ENCODE data around the gene RXRA.

The RXRA gene

DNA sequence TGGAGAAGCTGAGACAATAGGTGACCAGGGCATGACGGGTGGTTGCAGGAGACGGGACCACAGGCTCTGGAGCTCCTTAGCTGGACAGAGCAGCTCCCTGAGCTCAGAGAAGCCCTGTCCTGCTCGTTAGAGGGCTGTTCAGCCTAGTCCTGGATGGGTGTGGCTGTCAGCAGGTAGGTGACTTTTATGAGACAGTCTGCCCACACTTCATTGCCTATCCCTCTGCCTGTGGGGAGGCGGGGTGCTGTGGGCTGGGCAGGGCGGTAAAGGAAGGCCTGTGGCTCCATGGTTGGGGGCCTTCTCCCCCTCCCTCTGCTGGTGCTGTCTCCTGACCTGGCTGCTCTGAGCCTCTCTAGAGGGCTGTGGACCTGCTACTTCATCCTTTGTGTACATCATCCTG lies 134.6 kb downstream of the RXRA start:
- TF ChIP-seq, protein P1, sequence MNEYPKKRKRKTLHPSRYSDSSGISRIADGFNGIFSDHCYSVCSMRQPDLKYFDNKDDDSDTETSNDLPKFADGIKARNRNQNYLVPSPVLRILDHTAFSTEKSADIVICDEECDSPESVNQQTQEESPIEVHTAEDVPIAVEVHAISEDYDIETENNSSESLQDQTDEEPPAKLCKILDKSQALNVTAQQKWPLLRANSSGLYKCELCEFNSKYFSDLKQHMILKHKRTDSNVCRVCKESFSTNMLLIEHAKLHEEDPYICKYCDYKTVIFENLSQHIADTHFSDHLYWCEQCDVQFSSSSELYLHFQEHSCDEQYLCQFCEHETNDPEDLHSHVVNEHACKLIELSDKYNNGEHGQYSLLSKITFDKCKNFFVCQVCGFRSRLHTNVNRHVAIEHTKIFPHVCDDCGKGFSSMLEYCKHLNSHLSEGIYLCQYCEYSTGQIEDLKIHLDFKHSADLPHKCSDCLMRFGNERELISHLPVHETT (tag by site-specific recombination; IDR thresholded peaks at IDR 0.05) = no peak
- TF ChIP-seq EGR2 (tag by site-specific recombination; IDR thresholded peaks at IDR 0.05; ENCODE audit: low read depth) (peak; percentile 54; the same call in 1 of the 2 replicates), ZNF112 (tag by site-specific recombination; IDR thresholded peaks at IDR 0.05) (no peak), ZEB2 (tag by site-specific recombination; IDR thresholded peaks at IDR 0.05) (no peak)
- TF ChIP-seq, protein P2, sequence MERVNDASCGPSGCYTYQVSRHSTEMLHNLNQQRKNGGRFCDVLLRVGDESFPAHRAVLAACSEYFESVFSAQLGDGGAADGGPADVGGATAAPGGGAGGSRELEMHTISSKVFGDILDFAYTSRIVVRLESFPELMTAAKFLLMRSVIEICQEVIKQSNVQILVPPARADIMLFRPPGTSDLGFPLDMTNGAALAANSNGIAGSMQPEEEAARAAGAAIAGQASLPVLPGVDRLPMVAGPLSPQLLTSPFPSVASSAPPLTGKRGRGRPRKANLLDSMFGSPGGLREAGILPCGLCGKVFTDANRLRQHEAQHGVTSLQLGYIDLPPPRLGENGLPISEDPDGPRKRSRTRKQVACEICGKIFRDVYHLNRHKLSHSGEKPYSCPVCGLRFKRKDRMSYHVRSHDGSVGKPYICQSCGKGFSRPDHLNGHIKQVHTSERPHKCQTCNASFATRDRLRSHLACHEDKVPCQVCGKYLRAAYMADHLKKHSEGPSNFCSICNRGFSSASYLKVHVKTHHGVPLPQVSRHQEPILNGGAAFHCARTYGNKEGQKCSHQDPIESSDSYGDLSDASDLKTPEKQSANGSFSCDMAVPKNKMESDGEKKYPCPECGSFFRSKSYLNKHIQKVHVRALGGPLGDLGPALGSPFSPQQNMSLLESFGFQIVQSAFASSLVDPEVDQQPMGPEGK (tag by site-specific recombination; IDR thresholded peaks at IDR 0.05) = no peak
- TF ChIP-seq, protein P3, sequence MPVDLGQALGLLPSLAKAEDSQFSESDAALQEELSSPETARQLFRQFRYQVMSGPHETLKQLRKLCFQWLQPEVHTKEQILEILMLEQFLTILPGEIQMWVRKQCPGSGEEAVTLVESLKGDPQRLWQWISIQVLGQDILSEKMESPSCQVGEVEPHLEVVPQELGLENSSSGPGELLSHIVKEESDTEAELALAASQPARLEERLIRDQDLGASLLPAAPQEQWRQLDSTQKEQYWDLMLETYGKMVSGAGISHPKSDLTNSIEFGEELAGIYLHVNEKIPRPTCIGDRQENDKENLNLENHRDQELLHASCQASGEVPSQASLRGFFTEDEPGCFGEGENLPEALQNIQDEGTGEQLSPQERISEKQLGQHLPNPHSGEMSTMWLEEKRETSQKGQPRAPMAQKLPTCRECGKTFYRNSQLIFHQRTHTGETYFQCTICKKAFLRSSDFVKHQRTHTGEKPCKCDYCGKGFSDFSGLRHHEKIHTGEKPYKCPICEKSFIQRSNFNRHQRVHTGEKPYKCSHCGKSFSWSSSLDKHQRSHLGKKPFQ (tag by site-specific recombination; IDR thresholded peaks at IDR 0.05) = no peak
- CTCF ChIA-PET = interaction anchor here (3.2 kb wide), 1 partner anchor 11 kb away, joined by 20 read pairs; no protein-coding TSS in a partner anchor
- Histone ChIP-seq H3K27ac (ENCODE audit: extremely low read depth, low read depth, low read length) (no peak overlapping the region), H3K4me3 (ENCODE audit: low read depth, low read length) (no peak overlapping the region), H3K36me3 (ENCODE audit: control insufficient read depth in 2 of 2, insufficient read depth in 1 of 2, low read length in 2 of 2) (no peaks in the 10 kb centered on the region), H3K9me3 (ENCODE audit: control insufficient read depth, insufficient read depth, low read depth, low read length) (no peaks in the 10 kb centered on the region), H3K4me1 (ENCODE audit: control insufficient read depth, insufficient read depth, low read length) (no peaks in the 10 kb centered on the region)
- POLR2A ChIA-PET = no interaction called here

DNA sequence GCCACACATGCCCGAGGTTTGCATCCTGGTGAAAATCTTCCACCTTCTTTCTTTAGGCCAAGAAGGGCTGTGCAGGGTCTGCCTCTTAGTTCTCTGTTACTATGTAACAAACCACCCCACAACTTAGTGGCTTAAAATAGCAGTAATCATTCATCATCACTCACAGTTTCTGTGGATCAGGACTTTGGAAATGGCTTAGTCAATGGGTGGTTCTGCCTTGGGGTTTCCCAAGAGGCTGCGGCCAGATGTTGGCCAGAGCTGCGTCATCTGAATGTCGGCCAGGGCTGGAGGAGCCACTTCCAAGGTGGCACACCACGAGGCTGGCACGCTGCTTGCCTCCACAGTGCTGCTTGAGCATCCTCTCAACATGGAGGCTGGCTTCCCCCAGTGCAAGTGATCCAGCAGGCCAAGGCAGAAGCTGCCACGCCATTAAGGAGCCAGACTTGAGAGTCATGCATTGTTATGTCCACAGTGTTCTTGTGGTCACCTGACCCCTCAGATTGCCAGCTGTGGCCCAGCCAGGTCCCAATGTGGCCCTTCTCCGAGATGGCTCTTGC lies 135.2 kb downstream of the RXRA start:
- H3K9me3 ChIP-seq (ENCODE audit: control insufficient read depth, insufficient read depth, low read depth, low read length) = no peaks in the 10 kb centered on the region
- CTCF ChIA-PET = interaction anchor here (0.8 kb wide), 1 partner anchor 952 kb away, joined by 3 read pairs; no protein-coding TSS in a partner anchor
- H3K4me1 ChIP-seq (ENCODE audit: control insufficient read depth, insufficient read depth, low read length) = no peaks in the 10 kb centered on the region
- POLR2A ChIA-PET = no interaction called here
- no peak overlapping the region for H3K27ac ChIP-seq (ENCODE audit: extremely low read depth, low read depth, low read length)
- TF ChIP-seq, protein P4, sequence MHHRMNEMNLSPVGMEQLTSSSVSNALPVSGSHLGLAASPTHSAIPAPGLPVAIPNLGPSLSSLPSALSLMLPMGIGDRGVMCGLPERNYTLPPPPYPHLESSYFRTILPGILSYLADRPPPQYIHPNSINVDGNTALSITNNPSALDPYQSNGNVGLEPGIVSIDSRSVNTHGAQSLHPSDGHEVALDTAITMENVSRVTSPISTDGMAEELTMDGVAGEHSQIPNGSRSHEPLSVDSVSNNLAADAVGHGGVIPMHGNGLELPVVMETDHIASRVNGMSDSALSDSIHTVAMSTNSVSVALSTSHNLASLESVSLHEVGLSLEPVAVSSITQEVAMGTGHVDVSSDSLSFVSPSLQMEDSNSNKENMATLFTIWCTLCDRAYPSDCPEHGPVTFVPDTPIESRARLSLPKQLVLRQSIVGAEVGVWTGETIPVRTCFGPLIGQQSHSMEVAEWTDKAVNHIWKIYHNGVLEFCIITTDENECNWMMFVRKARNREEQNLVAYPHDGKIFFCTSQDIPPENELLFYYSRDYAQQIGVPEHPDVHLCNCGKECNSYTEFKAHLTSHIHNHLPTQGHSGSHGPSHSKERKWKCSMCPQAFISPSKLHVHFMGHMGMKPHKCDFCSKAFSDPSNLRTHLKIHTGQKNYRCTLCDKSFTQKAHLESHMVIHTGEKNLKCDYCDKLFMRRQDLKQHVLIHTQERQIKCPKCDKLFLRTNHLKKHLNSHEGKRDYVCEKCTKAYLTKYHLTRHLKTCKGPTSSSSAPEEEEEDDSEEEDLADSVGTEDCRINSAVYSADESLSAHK (tag by site-specific recombination; IDR thresholded peaks at IDR 0.05) = no peak
- TF ChIP-seq ZNF670 (tag by site-specific recombination; IDR thresholded peaks at IDR 0.05; ENCODE audit: low read depth) (no peak), ZFP41 (tag by site-specific recombination; IDR thresholded peaks at IDR 0.05; ENCODE audit: borderline replicate concordance) (no peak), ZFP3 (tag by site-specific recombination; IDR thresholded peaks at IDR 0.05; ENCODE audit: low read depth) (no peak), ZNF223 (tag by site-specific recombination; IDR thresholded peaks at IDR 0.05) (no peak), ZNF600 (tag by site-specific recombination; IDR thresholded peaks at IDR 0.05) (no peak), MYNN (tag by site-specific recombination; IDR thresholded peaks at IDR 0.05; ENCODE audit: borderline replicate concordance) (no peak)
- TF ChIP-seq, protein P5, sequence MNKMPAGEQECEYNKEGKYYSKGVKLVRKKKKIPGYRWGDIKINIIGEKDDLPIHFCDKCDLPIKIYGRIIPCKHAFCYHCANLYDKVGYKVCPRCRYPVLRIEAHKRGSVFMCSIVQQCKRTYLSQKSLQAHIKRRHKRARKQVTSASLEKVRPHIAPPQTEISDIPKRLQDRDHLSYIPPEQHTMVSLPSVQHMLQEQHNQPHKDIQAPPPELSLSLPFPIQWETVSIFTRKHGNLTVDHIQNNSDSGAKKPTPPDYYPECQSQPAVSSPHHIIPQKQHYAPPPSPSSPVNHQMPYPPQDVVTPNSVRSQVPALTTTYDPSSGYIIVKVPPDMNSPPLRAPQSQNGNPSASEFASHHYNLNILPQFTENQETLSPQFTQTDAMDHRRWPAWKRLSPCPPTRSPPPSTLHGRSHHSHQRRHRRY (tag by site-specific recombination; IDR thresholded peaks at IDR 0.05) = no peak
- TF ChIP-seq, protein P6, sequence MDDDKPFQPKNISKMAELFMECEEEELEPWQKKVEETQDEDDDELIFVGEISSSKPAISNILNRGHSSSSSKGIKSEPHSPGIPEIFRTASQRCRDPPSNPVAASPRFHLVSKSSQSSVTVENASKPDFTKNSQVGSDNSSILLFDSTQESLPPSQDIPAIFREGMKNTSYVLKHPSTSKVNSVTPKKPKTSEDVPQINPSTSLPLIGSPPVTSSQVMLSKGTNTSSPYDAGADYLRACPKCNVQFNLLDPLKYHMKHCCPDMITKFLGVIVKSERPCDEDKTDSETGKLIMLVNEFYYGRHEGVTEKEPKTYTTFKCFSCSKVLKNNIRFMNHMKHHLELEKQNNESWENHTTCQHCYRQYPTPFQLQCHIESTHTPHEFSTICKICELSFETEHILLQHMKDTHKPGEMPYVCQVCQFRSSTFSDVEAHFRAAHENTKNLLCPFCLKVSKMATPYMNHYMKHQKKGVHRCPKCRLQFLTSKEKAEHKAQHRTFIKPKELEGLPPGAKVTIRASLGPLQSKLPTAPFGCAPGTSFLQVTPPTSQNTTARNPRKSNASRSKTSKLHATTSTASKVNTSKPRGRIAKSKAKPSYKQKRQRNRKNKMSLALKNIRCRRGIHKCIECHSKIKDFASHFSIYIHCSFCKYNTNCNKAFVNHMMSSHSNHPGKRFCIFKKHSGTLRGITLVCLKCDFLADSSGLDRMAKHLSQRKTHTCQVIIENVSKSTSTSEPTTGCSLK (tag by site-specific recombination; IDR thresholded peaks at IDR 0.05) = no peak
- H3K36me3 ChIP-seq (ENCODE audit: control insufficient read depth in 2 of 2, insufficient read depth in 1 of 2, low read length in 2 of 2) = no peaks in the 10 kb centered on the region
- no peak overlapping the region for H3K4me3 ChIP-seq (ENCODE audit: low read depth, low read length)

Data from HEK293 (cell line).